Retinal pigment epithelial cell (primary cell): Measurements from ENCODE around the gene TPM1.

Source experiments
- DNase-seq: peaks from one replicate; pipeline ENCODE4 v3.0.0-alpha.2; 2010; ENCODE audit warnings: low read depth
- H3K4me3 ChIP-seq: 2 replicates; pipeline ENCODE4 v1.5.1; 2011; ENCODE audit warnings: mild to moderate bottlenecking, low read length, control low read depth, moderate library complexity
- TF ChIP-seq, protein P1 (sequence below): conservative IDR thresholded peaks from 2 replicates; pipeline ENCODE4 v1.5.1; 2011; ENCODE audit warnings: low read depth, low read length, control low read depth, inconsistent platforms

The TPM1 gene

DNA sequence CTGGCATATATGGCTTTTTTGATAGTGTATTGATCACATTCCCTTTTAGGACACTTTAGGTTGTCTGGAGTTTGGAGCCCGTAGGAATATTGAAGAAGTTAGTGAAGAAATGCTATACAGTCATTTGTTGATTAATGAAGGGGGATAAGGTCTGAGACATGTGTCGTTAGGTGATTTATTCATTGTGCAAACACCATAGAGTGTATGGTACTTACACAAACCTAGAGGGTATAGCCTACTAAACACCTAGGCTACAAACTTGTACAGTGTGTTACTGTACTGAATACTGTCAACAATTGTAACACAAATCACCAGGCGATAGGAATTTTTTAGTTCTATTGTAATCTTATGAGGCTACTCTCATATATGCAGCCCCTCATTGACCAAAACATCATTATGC is 3.3 kb downstream of the TPM1 start:
- H3K4me3 ChIP-seq, result peak overlapping the region; percentile 85
- TF ChIP-seq, protein P1, sequence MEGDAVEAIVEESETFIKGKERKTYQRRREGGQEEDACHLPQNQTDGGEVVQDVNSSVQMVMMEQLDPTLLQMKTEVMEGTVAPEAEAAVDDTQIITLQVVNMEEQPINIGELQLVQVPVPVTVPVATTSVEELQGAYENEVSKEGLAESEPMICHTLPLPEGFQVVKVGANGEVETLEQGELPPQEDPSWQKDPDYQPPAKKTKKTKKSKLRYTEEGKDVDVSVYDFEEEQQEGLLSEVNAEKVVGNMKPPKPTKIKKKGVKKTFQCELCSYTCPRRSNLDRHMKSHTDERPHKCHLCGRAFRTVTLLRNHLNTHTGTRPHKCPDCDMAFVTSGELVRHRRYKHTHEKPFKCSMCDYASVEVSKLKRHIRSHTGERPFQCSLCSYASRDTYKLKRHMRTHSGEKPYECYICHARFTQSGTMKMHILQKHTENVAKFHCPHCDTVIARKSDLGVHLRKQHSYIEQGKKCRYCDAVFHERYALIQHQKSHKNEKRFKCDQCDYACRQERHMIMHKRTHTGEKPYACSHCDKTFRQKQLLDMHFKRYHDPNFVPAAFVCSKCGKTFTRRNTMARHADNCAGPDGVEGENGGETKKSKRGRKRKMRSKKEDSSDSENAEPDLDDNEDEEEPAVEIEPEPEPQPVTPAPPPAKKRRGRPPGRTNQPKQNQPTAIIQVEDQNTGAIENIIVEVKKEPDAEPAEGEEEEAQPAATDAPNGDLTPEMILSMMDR, result no peak
- DNase-seq, result no peak

DNA sequence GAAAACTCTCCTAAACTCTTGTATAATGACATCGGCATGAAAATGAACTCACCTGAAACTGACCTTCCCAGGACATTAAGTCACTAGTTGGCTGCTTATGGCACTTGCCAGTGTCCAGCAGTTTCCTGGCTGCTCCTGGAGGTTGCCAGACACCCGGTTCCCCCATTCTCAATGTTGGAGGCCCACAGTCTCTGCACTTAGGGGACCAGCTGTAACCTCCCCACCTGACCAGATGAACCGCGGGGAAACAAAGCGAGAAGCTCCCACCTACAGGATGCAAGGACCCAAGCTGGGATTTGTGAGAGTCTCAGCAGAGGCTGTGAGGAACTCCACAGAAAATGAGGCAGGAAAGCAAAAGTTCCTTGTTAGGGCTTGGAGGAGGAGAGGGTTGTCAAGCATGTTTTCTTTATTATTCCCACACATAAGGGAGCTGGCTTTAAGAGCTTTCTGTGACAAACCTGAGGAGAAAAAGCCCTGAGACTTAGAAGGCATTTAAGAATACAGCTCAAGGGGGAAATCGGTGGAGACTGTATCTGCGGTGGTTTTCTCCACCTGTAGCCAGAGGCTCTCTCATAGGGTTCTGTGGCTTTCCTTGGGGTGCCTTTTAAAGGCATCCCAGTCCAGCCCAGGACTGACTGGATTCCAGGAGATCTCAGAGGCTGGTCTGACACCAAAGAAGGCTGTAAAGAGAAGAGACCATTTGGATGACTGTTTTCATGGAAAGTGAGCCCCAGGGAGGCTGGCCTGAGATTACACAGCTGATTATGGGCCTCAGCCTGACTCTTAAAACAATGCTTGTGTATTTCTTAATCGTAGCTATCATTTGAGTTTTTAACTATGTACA is 4.6 kb downstream of the TPM1 start:
- H3K4me3 ChIP-seq, result peak overlapping the region; percentile 85
- DNase-seq, result no peak
- TF ChIP-seq, protein P1, result no peak

DNA sequence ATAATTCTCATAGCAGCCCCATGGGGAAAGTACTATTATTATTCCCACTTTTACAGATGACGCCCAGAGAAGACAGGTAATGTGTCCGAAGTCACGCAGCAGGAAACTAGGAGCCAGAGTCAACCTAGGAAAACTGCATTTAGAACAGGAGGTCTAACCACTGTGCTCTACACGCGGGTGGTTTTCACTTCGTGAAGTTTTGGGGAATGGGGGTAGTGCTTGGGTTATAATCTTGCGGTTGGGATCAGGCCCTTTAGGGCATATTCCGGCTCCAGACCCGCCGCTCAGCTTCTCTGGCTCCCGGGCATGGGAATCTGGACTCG is 5.2 kb downstream of the TPM1 start:
- DNase-seq, result no peak
- H3K4me3 ChIP-seq, result peak overlapping the region; percentile 85
- TF ChIP-seq, protein P1, result no peak

DNA sequence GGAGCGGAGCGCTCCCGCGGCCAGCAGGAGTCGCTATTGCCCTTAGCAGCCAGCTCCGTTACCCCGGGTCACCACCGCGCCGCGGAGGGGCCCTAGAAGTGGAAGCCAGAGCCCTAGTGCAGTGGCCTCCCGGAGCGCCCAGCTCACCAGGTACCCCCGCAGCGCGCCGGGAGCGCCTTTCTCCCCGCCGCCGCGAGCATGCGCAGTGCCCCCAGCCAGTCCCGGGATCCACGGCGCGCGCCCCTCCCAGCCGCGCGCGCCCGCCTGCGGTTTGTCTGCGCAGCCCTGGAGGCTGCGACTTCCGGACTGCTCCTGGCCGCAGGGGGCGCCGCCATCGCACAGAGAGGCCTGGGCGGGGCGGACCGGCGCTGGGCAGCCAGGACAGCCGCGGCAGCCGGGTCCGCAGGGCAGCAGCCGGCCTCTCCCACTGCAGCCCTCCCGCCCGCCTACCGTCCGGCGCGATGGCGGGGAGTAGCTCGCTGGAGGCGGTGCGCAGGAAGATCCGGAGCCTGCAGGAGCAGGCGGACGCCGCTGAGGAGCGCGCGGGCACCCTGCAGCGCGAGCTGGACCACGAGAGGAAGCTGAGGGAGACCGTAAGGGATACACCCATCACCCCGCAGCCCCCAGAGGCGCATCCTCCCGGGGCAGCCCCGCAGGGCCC is 5.7 kb downstream of the TPM1 start:
- H3K4me3 ChIP-seq, result peak overlapping the region; percentile 85
- DNase-seq, result peak; percentile 60
- TF ChIP-seq, protein P1, result peak; percentile 92

DNA sequence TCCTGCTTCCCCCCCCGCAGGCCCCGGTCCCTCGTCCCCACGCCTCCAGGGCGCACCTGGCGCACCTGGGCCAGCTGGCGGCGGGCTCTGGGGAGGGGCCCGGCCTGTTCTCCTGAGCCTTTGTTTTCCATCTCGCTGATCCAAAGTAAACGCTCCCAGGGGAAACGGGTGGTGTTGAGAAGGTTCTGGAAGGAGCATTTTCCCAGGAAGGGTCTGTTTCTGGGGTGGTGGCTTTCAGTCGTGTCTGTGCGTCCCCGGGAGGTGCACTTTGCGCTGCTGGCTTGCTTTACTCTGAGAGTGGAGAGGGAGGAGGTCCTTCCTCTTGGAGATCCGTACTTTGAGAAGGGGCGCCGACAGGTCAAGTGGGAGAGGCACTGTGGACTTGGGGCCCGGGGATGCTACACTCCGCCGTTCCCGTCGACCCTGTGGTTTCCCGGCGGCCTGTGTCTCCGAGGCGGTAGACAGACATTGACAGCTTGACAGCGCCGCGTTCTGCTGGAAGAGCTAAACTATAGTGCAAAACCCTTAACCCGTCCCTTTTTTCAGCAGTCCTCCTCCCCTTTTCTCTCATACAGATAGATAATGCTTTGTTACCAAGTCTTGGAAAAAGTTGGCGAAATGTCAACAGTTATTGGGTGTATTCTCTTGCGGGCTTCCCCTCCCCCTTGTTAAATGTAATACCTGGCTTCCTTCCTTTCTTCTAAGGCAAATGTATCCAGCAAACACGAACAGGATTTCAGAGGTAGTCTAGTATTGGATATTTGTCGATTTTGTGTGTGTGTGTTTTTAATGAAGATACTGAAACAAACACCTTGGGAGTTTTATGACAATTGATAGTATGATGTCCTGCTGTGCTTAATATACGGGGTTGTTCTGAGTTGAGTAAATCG is 6.5 kb downstream of the TPM1 start:
- TF ChIP-seq, protein P1, result no peak
- H3K4me3 ChIP-seq, result peak overlapping the region; percentile 60
- DNase-seq, result no peak

DNA sequence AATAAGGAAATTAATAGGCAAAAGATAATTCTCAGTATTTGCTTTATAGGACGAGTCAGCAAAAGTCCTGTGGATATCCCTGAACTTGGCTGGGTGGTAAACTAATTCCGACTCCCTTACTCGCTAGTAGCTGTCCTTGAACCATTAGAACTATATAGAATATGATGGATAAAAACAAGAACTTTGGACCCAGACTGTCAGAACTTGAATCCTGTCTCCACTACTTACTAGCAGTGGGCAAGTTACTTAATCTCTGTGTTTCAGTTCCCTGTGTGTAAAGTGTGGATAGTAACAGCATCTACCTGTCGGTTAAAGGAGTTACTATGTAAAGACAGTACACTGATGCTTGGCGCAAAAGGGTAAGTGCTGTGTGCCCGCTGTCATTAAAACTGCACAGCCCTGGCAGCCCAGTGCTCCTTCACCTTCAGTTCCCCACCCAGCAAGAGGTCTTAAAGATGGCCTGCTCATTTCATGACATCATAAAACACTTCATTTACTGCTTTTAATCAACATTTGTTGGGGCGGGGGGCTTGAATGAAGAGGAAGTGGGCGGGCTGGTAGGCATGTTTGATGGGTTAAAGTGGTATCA is 7.3 kb downstream of the TPM1 start:
- peak overlapping the region; percentile 60 for H3K4me3 ChIP-seq
- TF ChIP-seq, protein P1, result no peak
- no peak for DNase-seq
